ENCODE measurements around the gene GALNT8. TPM values are rescaled to one million over a fixed set of nuclear protein-coding genes. Genes with fewer than 3 reads are reported as not detected.

GALNT8 gene
- total and polyA plus RNA-seq, 5 donors from 2014 or later = 2.0 to 7.3 (median 3.5) TPM

DNA sequence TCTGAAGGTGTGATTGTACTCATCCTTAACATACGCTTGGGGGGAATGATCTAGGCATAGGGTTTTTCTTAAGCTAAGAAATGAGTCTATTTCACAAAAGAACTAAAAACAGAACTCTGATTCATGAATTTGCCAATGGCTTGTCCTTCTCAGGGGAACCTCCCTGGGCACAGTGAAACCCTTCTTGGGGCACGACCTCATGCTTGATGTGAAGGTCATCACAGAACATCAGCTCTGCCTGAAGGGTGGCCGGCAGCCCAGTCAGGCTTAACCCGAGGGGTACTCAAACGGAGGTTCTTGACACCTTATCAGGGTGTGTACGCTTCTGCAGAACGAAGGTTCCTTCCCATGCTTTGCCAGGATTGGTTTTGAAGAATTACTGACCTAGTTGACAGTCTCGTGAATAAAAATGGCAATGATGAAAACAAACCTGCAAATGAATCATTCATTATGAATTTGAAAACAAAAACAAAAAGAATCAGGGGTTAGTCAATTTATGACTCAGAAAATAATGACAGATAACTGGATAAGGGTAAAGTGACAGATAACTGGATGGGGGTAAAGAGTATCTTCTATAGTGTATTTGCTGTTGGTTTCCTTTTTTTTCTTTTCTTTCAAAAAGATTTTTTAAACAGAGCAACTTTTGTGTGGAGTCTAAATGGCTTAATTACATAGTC, 86.4 kb downstream of the GALNT8 start:
- Mint-ChIP-seq H3K27ac (peak overlapping the region in 2 of 3 donors; percentile 23 to 76), H3K4me3 (peak overlapping the region; percentile 35 to 85 (median 78)), H3K9me3 (no peaks in the 10 kb centered on the region), H3K4me1 (peaks cover 13 to 48% (median 33%) of the 10 kb centered on the region in 4 donors), H3K36me3 (peaks cover 2% of the 10 kb centered on the region), H3K27me3 (peaks cover 22% of the 10 kb centered on the region)
- Histone ChIP-seq H3K9me3 (ENCODE audit: control insufficient read depth in 2 of 2, low read length in 2 of 2) (no peaks in the 10 kb centered on the region), H3K27ac (ENCODE audit: insufficient read depth, low read length, poor library complexity, severe bottlenecking) (no peak overlapping the region), H3K27me3 (ENCODE audit: control insufficient read depth, insufficient read depth, low read length) (no peaks in the 10 kb centered on the region), H3K4me3 (ENCODE audit: low read depth, low read length) (peak overlapping the region; percentile 64), H3K36me3 (ENCODE audit: control insufficient read depth, insufficient read depth, low read length) (no peaks in the 10 kb centered on the region), H3K4me1 (ENCODE audit: control insufficient read depth, insufficient read depth, low read length, poor library complexity, severe bottlenecking) (peaks cover 44% of the 10 kb centered on the region)
- ATAC-seq (ENCODE audit: low read depth in 2 of 2) (peak in 1 of 2 donors; percentile 5), DNase-seq (no peak)

DNA sequence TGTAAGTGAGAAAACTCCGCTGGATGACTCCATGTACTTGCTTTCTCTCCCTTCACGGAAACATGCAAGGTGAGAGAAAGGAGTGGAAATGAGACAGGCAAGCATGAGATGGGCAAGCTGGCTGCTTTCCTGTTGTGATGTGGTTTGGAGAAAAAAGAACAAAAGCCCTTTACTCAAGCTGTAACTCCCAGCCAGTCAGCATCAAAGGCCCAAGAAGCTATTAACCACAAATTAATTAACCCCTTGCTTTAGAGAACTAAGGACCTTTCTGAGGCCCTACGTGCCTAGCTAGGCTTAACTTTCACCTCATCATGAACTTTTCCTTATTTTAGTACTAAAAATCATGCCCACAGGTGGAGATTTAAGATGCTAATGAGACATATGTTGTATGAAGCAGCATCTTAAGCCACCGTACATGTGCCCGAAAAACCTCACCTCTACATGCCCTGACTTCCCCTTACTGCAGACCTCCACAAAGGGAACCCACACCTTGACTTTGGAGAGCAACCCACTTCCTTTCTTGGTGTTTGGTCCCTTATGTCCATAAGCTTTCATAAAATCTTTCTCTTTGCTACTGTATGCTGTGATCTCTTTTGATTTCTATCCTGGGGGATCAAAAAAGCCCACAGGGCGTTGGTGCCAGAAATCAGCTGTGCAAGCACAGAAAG, 87.0 kb downstream of the GALNT8 start:
- H3K27me3 Mint-ChIP-seq = peaks cover 18% of the 10 kb centered on the region
- peak in 2 of 3 donors; percentile 29 to 56 for DNase-seq

GRCh38 chr12:4807813-4808212, 87.6 kb downstream of the GALNT8 start:
- no peaks in the 10 kb centered on the region for H3K36me3 ChIP-seq (ENCODE audit: control insufficient read depth, insufficient read depth, low read length)
- peaks cover 52% of the 10 kb centered on the region for H3K4me1 ChIP-seq (ENCODE audit: control insufficient read depth, insufficient read depth, low read length, poor library complexity, severe bottlenecking)
- Mint-ChIP-seq H3K4me1 (peaks cover 16 to 54% (median 39%) of the 10 kb centered on the region in 4 donors), H3K9me3 (no peaks in the 10 kb centered on the region), H3K27me3 (peaks cover 18% of the 10 kb centered on the region), H3K36me3 (peaks cover 4% of the 10 kb centered on the region), H3K27ac (peak overlapping the region in 2 of 3 donors; percentile 12 to 84), H3K4me3 (peak overlapping the region; percentile 76 to 87 (median 82))
- H3K27me3 ChIP-seq (ENCODE audit: control insufficient read depth, insufficient read depth, low read length) = no peaks in the 10 kb centered on the region
- H3K4me3 ChIP-seq (ENCODE audit: low read depth, low read length) = peak overlapping the region; percentile 64
- DNase-seq (peak in 2 of 3 donors; percentile 52 to 53), ATAC-seq (ENCODE audit: low read depth in 2 of 2) (peak in 1 of 2 donors; percentile 77)
- H3K9me3 ChIP-seq (ENCODE audit: control insufficient read depth in 2 of 2, low read length in 2 of 2) = no peaks in the 10 kb centered on the region
- no peak overlapping the region for H3K27ac ChIP-seq (ENCODE audit: insufficient read depth, low read length, poor library complexity, severe bottlenecking)

More for the DNA sequence above, 87.0 kb downstream of the GALNT8 start:
- H3K27me3 ChIP-seq (ENCODE audit: control insufficient read depth, insufficient read depth, low read length) = no peaks in the 10 kb centered on the region
- Mint-ChIP-seq H3K4me3 (peak overlapping the region; percentile 76 to 87 (median 82)), H3K4me1 (peaks cover 13 to 53% (median 37%) of the 10 kb centered on the region in 4 donors), H3K27ac (peak overlapping the region; percentile 23 to 84 (median 76)), H3K9me3 (no peaks in the 10 kb centered on the region), H3K36me3 (peaks cover 4% of the 10 kb centered on the region)
- H3K9me3 ChIP-seq (ENCODE audit: control insufficient read depth in 2 of 2, low read length in 2 of 2) = no peaks in the 10 kb centered on the region
- peak; percentile 28 to 45 for ATAC-seq (ENCODE audit: low read depth in 2 of 2)
- H3K36me3 ChIP-seq (ENCODE audit: control insufficient read depth, insufficient read depth, low read length) = no peaks in the 10 kb centered on the region
- no peak overlapping the region for H3K27ac ChIP-seq (ENCODE audit: insufficient read depth, low read length, poor library complexity, severe bottlenecking)
- peaks cover 48% of the 10 kb centered on the region for H3K4me1 ChIP-seq (ENCODE audit: control insufficient read depth, insufficient read depth, low read length, poor library complexity, severe bottlenecking)
- H3K4me3 ChIP-seq (ENCODE audit: low read depth, low read length) = peak overlapping the region; percentile 64

DNA sequence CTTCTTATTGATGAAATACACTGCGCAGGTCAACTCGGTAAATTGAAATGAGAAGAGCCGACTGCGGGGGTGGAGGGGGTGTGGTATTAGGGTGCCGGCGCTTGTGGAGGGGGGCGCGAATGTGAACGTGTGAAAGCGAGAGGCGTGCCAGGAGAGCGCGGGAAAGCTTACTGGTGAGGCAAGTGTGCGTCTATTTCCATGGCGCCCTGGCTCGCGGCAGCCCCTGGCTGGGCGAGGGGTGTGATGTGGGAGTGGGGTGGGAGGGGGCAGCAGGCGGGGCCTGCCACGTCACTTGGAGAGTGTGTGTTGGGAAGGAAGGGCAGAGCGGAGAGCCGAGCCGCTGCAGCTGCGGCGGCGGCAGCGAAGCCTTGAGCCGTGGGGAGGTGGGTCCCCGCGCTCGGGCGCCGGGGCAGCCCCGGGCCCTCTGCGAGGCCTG, 88.8 kb downstream of the GALNT8 start:
- no peak overlapping the region for H3K27ac Mint-ChIP-seq
- Histone ChIP-seq H3K36me3 (ENCODE audit: control insufficient read depth, insufficient read depth, low read length) (no peaks in the 10 kb centered on the region), H3K4me1 (ENCODE audit: control insufficient read depth, insufficient read depth, low read length, poor library complexity, severe bottlenecking) (peaks cover 65% of the 10 kb centered on the region), H3K4me3 (ENCODE audit: low read depth, low read length) (peak overlapping the region; percentile 64), H3K9me3 (ENCODE audit: control insufficient read depth in 2 of 2, low read length in 2 of 2) (no peaks in the 10 kb centered on the region), H3K27ac (ENCODE audit: insufficient read depth, low read length, poor library complexity, severe bottlenecking) (peak overlapping the region; percentile 2), H3K27me3 (ENCODE audit: control insufficient read depth, insufficient read depth, low read length) (no peaks in the 10 kb centered on the region)
- H3K4me1 Mint-ChIP-seq = peaks cover 22 to 65% (median 47%) of the 10 kb centered on the region in 4 donors
- H3K9me3 Mint-ChIP-seq = no peaks in the 10 kb centered on the region
- peak in 2 of 3 donors; percentile 17 to 24 for DNase-seq
- H3K36me3 Mint-ChIP-seq = peaks cover 4% of the 10 kb centered on the region
- H3K4me3 Mint-ChIP-seq = peak overlapping the region; percentile 76 to 87 (median 82)
- H3K27me3 Mint-ChIP-seq = peaks cover 18% of the 10 kb centered on the region
- peak in 1 of 2 donors; percentile 18 for ATAC-seq (ENCODE audit: low read depth in 2 of 2)

DNA sequence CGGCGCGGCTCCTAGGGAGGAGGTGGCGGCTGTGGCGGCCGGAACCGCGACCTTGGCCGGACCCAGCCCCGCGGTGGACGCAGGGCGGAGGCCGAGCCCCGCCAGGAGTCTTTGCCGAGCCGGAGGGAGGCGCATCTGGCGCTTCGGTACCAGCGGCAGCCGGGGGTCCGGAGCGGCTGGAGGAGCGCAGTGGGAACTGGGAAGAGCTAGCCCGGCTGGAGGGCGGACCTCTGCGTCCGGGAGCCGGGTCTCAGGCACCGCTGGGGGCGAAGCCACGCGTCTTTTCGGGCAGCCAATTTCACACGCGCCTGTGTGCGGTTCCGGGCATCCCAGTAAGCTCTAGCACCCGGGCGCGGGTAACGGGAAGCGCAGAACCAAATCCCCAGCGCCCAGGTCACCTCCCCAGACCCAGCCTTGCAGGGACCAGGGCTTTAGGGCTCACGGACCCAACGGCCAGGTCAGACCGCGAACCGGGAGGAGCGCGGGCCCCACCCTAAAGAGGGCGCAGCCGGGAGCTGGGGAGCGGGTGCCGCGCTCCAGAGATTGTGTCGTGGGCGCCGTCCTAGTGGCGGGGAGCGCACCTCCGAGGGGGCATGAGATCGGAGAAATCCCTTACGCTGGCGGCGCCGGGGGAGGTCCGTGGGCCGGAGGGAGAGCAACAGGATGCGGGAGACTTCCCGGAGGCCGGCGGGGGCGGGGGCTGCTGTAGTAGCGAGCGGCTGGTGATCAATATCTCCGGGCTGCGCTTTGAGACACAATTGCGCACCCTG, 89.4 kb downstream of the GALNT8 start:
- no peaks in the 10 kb centered on the region for H3K9me3 Mint-ChIP-seq
- H3K36me3 Mint-ChIP-seq = peaks cover 4% of the 10 kb centered on the region
- H3K27me3 Mint-ChIP-seq = peaks cover 16% of the 10 kb centered on the region
- peak overlapping the region; percentile 73 to 89 (median 78) for H3K4me3 Mint-ChIP-seq
- no peak for ATAC-seq (ENCODE audit: low read depth in 2 of 2)
- peaks cover 22 to 69% (median 47%) of the 10 kb centered on the region in 4 donors for H3K4me1 Mint-ChIP-seq
- Histone ChIP-seq H3K9me3 (ENCODE audit: control insufficient read depth in 2 of 2, low read length in 2 of 2) (no peaks in the 10 kb centered on the region), H3K36me3 (ENCODE audit: control insufficient read depth, insufficient read depth, low read length) (no peaks in the 10 kb centered on the region), H3K4me3 (ENCODE audit: low read depth, low read length) (no peak overlapping the region), H3K27me3 (ENCODE audit: control insufficient read depth, insufficient read depth, low read length) (no peaks in the 10 kb centered on the region), H3K27ac (ENCODE audit: insufficient read depth, low read length, poor library complexity, severe bottlenecking) (peak overlapping the region; percentile 2), H3K4me1 (ENCODE audit: control insufficient read depth, insufficient read depth, low read length, poor library complexity, severe bottlenecking) (peaks cover 66% of the 10 kb centered on the region)
- no peak overlapping the region for H3K27ac Mint-ChIP-seq
- DNase-seq = peak in 1 of 3 donors; percentile 48

GRCh38 chr12:4810219-4810671, 90.0 kb downstream of the GALNT8 start:
- H3K27me3 Mint-ChIP-seq = peaks cover 19% of the 10 kb centered on the region
- H3K27ac ChIP-seq (ENCODE audit: insufficient read depth, low read length, poor library complexity, severe bottlenecking) = no peak overlapping the region
- ATAC-seq (ENCODE audit: low read depth in 2 of 2) = no peak
- H3K4me1 Mint-ChIP-seq = peaks cover 22 to 71% (median 47%) of the 10 kb centered on the region in 4 donors
- peaks cover 4% of the 10 kb centered on the region for H3K36me3 Mint-ChIP-seq
- DNase-seq = no peak
- H3K27me3 ChIP-seq (ENCODE audit: control insufficient read depth, insufficient read depth, low read length) = no peaks in the 10 kb centered on the region
- H3K27ac Mint-ChIP-seq = no peak overlapping the region
- H3K36me3 ChIP-seq (ENCODE audit: control insufficient read depth, insufficient read depth, low read length) = no peaks in the 10 kb centered on the region
- peak overlapping the region; percentile 73 to 89 (median 78) for H3K4me3 Mint-ChIP-seq
- no peaks in the 10 kb centered on the region for H3K9me3 Mint-ChIP-seq
- H3K4me3 ChIP-seq (ENCODE audit: low read depth, low read length) = peak overlapping the region; percentile 7
- peaks cover 66% of the 10 kb centered on the region for H3K4me1 ChIP-seq (ENCODE audit: control insufficient read depth, insufficient read depth, low read length, poor library complexity, severe bottlenecking)
- H3K9me3 ChIP-seq (ENCODE audit: control insufficient read depth in 2 of 2, low read length in 2 of 2) = no peaks in the 10 kb centered on the region

- Mint-ChIP-seq H3K36me3 (peaks cover 4% of the 10 kb centered on the region), H3K27me3 (peaks cover 14% of the 10 kb centered on the region), H3K4me3 (peak overlapping the region; percentile 8 to 96 (median 55)), H3K27ac (peak overlapping the region in 2 of 3 donors; percentile 65 to 86), H3K4me1 (peaks cover 13 to 76% (median 50%) of the 10 kb centered on the region in 4 donors), H3K9me3 (no peaks in the 10 kb centered on the region)
- ATAC-seq (ENCODE audit: low read depth in 2 of 2) (no peak), DNase-seq (peak in 1 of 3 donors; percentile 58)
- Histone ChIP-seq H3K4me1 (ENCODE audit: control insufficient read depth, insufficient read depth, low read length, poor library complexity, severe bottlenecking) (peaks cover 54% of the 10 kb centered on the region), H3K27ac (ENCODE audit: insufficient read depth, low read length, poor library complexity, severe bottlenecking) (no peak overlapping the region), H3K4me3 (ENCODE audit: low read depth, low read length) (peak overlapping the region; percentile 53), H3K27me3 (ENCODE audit: control insufficient read depth, insufficient read depth, low read length) (no peaks in the 10 kb centered on the region), H3K36me3 (ENCODE audit: control insufficient read depth, insufficient read depth, low read length) (no peaks in the 10 kb centered on the region), H3K9me3 (ENCODE audit: control insufficient read depth in 2 of 2, low read length in 2 of 2) (no peaks in the 10 kb centered on the region)
Observed at GRCh38 chr12:4812624-4813327, 92.6 kb downstream of the GALNT8 start.

All from CD4-positive, CD25-positive, alpha-beta regulatory T cell (primary cell).